Keratinocyte (primary cell): Measurements from ENCODE around the gene GPANK1. TPM values are rescaled to one million over a fixed set of nuclear protein-coding genes. Genes with fewer than 3 reads are reported as not detected.

Experiments
- DNase-seq: peaks from one replicate; pipeline ENCODE4 v3.0.0-alpha.2; 2011; ENCODE audit warnings: low read depth, missing footprints, low spot score
- FAIRE-seq: peaks from 2 replicates; lab custom pipeline; 2011; peaks lifted over from hg19 to GRCh38; lab: Jason Lieb, UNC
- H2AFZ ChIP-seq: 2 replicates; pipeline ENCODE4 v1.6.0; 2012; ENCODE audit warnings: low read length, control low read depth, inconsistent platforms; ENCODE audit not compliant: control insufficient read depth
- H3K27ac ChIP-seq: 2 replicates; pipeline ENCODE4 v1.5.1; 2011; ENCODE audit warnings: low read length; ENCODE audit not compliant: control insufficient read depth, insufficient read depth
- H3K27me3 ChIP-seq: 3 replicates; pipeline ENCODE4 v1.6.0; 2011; ENCODE audit warnings: low read length; ENCODE audit not compliant: control insufficient read depth, insufficient read depth; ENCODE audit errors: extremely low read depth
- H3K36me3 ChIP-seq, 2 experiments: 2 replicates in 1 of 2; 3 replicates in 1 of 2; pipeline ENCODE4 v1.5.1; 2011; ENCODE audit warnings: low read length in 2 of 2, mild to moderate bottlenecking in 1 of 2; ENCODE audit not compliant: control insufficient read depth in 2 of 2, insufficient read depth in 2 of 2; ENCODE audit errors: extremely low read depth in 1 of 2
- H3K4me1 ChIP-seq: 3 replicates; pipeline ENCODE4 v1.5.1; 2011; ENCODE audit warnings: low read length; ENCODE audit not compliant: control insufficient read depth, insufficient read depth; ENCODE audit errors: extremely low read depth
- H3K4me2 ChIP-seq: 3 replicates; pipeline ENCODE4 v1.6.0; 2011; ENCODE audit warnings: low read depth, low read length; ENCODE audit not compliant: control insufficient read depth, insufficient read depth; ENCODE audit errors: extremely low read depth
- H3K4me3 ChIP-seq, 3 experiments: fragments of 200-600 bp in 1 of 3; sonication (generic) in 1 of 3; 2 replicates in 2 of 3; 3 replicates in 1 of 3; pipeline ENCODE4 v1.5.1; 2011 to 2016; ENCODE audit warnings: low read length in 3 of 3, mild to moderate bottlenecking in 3 of 3, control low read depth in 2 of 3, inconsistent platforms in 1 of 3, low read depth in 1 of 3, mixed read lengths in 1 of 3, mixed run types in 1 of 3, moderate library complexity in 1 of 3; ENCODE audit not compliant: control insufficient read depth in 2 of 3, insufficient read depth in 2 of 3; ENCODE audit errors: extremely low read depth in 1 of 3
- H3K79me2 ChIP-seq: 2 replicates; pipeline ENCODE4 v1.6.0; 2012; ENCODE audit warnings: low read length; ENCODE audit not compliant: control insufficient read depth, insufficient read depth
- H3K9ac ChIP-seq: 3 replicates; pipeline ENCODE4 v1.6.0; 2011; ENCODE audit warnings: low read length; ENCODE audit not compliant: control insufficient read depth, insufficient read depth; ENCODE audit errors: extremely low read depth
- H3K9me1 ChIP-seq: 3 replicates; pipeline ENCODE4 v1.6.0; 2011; ENCODE audit warnings: low read length; ENCODE audit not compliant: control insufficient read depth, insufficient read depth; ENCODE audit errors: extremely low read depth
- H3K9me3 ChIP-seq: 2 replicates; pipeline ENCODE4 v1.5.1; 2012; ENCODE audit warnings: low read depth, low read length; ENCODE audit not compliant: control insufficient read depth
- H4K20me1 ChIP-seq: 3 replicates; pipeline ENCODE4 v1.6.0; 2011; ENCODE audit warnings: low read length; ENCODE audit not compliant: control insufficient read depth, insufficient read depth; ENCODE audit errors: extremely low read depth
- EZH2 ChIP-seq: IDR thresholded peaks from one replicate; pipeline ENCODE4 v1.6.1; 2012; ENCODE audit warnings: inconsistent platforms, mild to moderate bottlenecking, low read length, moderate library complexity
- dilution Hi-C: fragments of 300-500 bp; cut with MboI; formaldehyde crosslinking; loops from one replicate; pipeline ENCODE4 v1.7.0; 2020; ENCODE audit warnings: low sequenced_read_pairs; ENCODE audit not compliant: extremely low pct_ligation_motif_present
- polyA plus RNA-seq, 5 experiments: library from polyadenylated mRNA; depleted of rRNA in 3 of 5; stranded (reverse) in 3 of 5; stranded (forward) in 1 of 5; unstranded in 1 of 5; fragments of >200 nt; gene quantifications; 1 replicate in 1 of 5; 2 replicates in 3 of 5; 3 replicates in 1 of 5; pipeline versions ENCODE4 v1.2.1 to v1.2.3, GENCODE V29; 2011 to 2012; ENCODE audit warnings: missing spikeins in 2 of 5, low read depth in 1 of 5, low replicate concordance in 1 of 5
- TF ChIP-seq, protein P1 (sequence below), 3 experiments: IDR thresholded peaks in 1 of 3; conservative IDR thresholded peaks in 1 of 3; optimal IDR thresholded peaks in 1 of 3; 2 replicates in 2 of 3; 3 replicates in 1 of 3; pipeline versions ENCODE3 to v1.5.1; 2011; ENCODE audit warnings: low read length in 3 of 3, mild to moderate bottlenecking in 3 of 3, moderate library complexity in 2 of 3, control low read depth in 1 of 3, inconsistent platforms in 1 of 3; ENCODE audit not compliant: insufficient read depth in 2 of 3; ENCODE audit errors: extremely low read depth in 1 of 3

GPANK1 gene
- polyA plus RNA-seq, 1 donor (not counting 4 experiments of a cell fraction or from before 2014, with no cell fraction given) = 10.0 TPM

DNA sequence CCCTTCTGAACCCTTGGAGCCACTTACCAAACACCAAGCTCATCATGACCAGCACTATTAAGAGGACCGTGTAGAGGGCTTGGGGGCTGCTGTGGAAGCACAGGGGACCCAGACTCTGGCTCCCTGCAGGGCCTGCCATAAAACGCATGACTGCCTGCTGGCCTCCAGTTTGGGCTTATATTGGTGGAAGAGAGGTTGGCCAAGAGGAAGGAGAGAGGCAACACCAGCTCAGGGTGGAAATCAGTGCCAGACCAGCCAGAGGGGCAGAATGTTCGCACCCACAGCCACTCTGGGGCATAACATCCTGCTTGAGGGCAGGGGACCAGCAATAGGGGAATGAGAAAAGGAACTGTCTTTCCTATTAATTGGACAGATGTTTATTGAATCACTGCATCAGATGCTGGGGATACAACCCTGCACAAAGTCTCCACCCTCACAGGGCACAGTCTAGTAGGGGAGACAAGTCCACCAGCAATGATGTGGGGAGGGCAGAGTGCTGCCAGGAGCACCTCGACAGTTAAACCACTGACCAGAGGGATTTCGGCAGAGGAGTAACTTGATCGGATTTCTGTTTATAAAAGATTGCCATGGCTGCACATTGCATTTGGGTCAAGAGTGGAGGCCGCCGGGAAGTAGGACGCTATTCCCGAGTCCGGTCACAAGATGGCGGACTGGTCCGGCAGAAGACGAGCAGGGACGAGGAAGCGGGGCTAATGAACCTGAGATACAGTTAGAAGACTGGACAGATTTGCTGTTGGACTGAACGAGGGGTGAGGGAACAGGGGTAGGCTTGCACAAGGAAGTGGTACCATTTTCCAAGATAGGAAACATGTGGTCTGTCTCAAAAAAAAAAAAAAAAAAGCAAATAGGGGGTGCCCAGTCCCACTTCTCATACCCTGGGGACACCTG, 15.7 kb upstream of the GPANK1 start, which contains the start of gene LY6G5C:
Gene LY6G5C (minus strand): TSS at position 842 of the 909 bp plus-strand sequence. CDS start 694 bp downstream, at position 148.
- Histone ChIP-seq H4K20me1 (no peaks in the 10 kb centered on the region), H3K4me2 (peak within 1 kb of the TSS; percentile 92), H2AFZ (peak within 1 kb of the TSS; percentile 84), H3K27ac (no peak within 1 kb of the TSS), H3K27me3 (no peaks in the 10 kb centered on the region), H3K9ac (peak within 1 kb of the TSS; percentile 49), H3K36me3 (peaks cover 0 to 4% of the 10 kb centered on the region in 2 experiments), H3K4me3 (peak within 1 kb of the TSS; percentile 35 to 79 (median 69)), H3K9me1 (no peaks in the 10 kb centered on the region), H3K9me3 (no peaks in the 10 kb centered on the region), H3K4me1 (peaks cover 11% of the 10 kb centered on the region), H3K79me2 (no peaks in the 10 kb centered on the region)
- peak; percentile 35 for DNase-seq
- TF ChIP-seq EZH2 = no peak
- TF ChIP-seq, protein P1, sequence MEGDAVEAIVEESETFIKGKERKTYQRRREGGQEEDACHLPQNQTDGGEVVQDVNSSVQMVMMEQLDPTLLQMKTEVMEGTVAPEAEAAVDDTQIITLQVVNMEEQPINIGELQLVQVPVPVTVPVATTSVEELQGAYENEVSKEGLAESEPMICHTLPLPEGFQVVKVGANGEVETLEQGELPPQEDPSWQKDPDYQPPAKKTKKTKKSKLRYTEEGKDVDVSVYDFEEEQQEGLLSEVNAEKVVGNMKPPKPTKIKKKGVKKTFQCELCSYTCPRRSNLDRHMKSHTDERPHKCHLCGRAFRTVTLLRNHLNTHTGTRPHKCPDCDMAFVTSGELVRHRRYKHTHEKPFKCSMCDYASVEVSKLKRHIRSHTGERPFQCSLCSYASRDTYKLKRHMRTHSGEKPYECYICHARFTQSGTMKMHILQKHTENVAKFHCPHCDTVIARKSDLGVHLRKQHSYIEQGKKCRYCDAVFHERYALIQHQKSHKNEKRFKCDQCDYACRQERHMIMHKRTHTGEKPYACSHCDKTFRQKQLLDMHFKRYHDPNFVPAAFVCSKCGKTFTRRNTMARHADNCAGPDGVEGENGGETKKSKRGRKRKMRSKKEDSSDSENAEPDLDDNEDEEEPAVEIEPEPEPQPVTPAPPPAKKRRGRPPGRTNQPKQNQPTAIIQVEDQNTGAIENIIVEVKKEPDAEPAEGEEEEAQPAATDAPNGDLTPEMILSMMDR (optimal IDR thresholded peaks at IDR 0.05 in 1 of 3, IDR thresholded peaks at IDR 0.05 in 1 of 3, conservative IDR thresholded peaks at IDR 0.05 in 1 of 3; ENCODE audit: extremely low read depth in 1 of 3, insufficient read depth in 2 of 3, low read length in 3 of 3) = peak; percentile 66 to 98 (median 71)
- dilution Hi-C loops = no loop called here
- FAIRE-seq = peak; percentile 52

- TF ChIP-seq EZH2 = no peak
- TF ChIP-seq, protein P1 (optimal IDR thresholded peaks at IDR 0.05 in 1 of 3, IDR thresholded peaks at IDR 0.05 in 1 of 3, conservative IDR thresholded peaks at IDR 0.05 in 1 of 3; ENCODE audit: extremely low read depth in 1 of 3, insufficient read depth in 2 of 3, low read length in 3 of 3) = no peak
- peaks cover 11% of the 10 kb centered on the region for H3K4me1 ChIP-seq
- no peak overlapping the region for H3K4me3 ChIP-seq
- no peak overlapping the region for H3K4me2 ChIP-seq
- no peak overlapping the region for H2AFZ ChIP-seq
- no peak overlapping the region for H3K9ac ChIP-seq
- H3K9me3 ChIP-seq = no peaks in the 10 kb centered on the region
- no peaks in the 10 kb centered on the region for H3K27me3 ChIP-seq
- H3K79me2 ChIP-seq = no peaks in the 10 kb centered on the region
- FAIRE-seq (no peak), DNase-seq (no peak)
- H3K27ac ChIP-seq = no peak overlapping the region
- H4K20me1 ChIP-seq = no peaks in the 10 kb centered on the region
- dilution Hi-C loops = no loop called here
- no peaks in the 10 kb centered on the region for H3K9me1 ChIP-seq
- H3K36me3 ChIP-seq = peaks cover 0 to 1% of the 10 kb centered on the region in 2 experiments
Observed at GRCh38 chr6:31677955-31678354, 13.2 kb upstream of the GPANK1 start.
